HFF-Myc (cell line): ENCODE measurements around the gene S100A8.

Experiments
- DNase-seq: peaks from one replicate; pipeline ENCODE4 v3.0.0-alpha.2; 2011; ENCODE audit warnings: low read depth; ENCODE audit errors: extremely low read depth
- H3K4me3 ChIP-seq: replicated peaks from 2 replicates; pipeline ENCODE4 v1.5.1; 2011; ENCODE audit warnings: low read depth, mild to moderate bottlenecking, control low read depth, low read length
- CTCF ChIP-seq: IDR thresholded peaks from 2 replicates; pipeline ENCODE4 v1.5.1; 2012; ENCODE audit warnings: mild to moderate bottlenecking, low read depth, low read length, control low read depth; ENCODE audit errors: missing control alignments

Gene S100A8

DNA sequence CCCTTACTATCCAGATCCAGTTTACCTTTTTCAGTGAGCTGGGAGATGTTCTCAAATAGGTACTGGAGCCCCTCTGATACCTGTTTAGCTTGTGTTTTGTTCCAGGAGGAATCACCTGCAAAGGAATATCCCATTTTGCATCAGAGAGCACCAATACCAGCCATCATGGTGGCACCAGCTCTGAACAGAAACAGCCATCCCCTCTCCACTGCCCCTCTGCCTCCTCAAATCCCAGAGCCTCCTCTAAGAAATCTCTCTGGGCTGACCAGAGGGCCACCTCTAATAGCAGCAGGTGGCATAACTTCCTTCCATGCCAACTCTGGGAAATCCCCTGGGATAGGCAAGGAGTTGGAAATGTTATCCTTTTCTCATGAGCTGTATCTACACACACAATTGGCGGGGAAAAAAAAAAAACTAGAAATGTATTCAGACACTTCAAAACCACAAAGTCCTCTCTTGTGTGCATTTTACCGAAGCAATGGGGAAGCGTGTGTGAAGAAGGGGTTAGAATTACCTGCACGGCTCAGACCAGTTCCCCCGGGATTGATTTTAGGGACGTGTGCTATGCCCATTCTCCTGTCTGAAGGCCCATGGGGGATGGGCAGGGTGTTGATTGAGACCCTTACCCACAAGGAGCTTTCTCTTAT, 44.7 kb downstream of the S100A8 start:
- no peak for TF ChIP-seq CTCF
- no peak for DNase-seq

GRCh38 chr1:153345187-153346076, 45.4 kb downstream of the S100A8 start:
- no peak for TF ChIP-seq CTCF
- no peak for DNase-seq
- no peak overlapping the region for H3K4me3 ChIP-seq

More for the DNA sequence above, 44.7 kb downstream of the S100A8 start:
- no peak overlapping the region for H3K4me3 ChIP-seq

GRCh38 chr1:153344718-153345025, 46.2 kb downstream of the S100A8 start:
- DNase-seq: no peak

GRCh38 chr1:153343811-153344717, 46.8 kb downstream of the S100A8 start:
- no peak for TF ChIP-seq CTCF
- no peak overlapping the region for H3K4me3 ChIP-seq
- DNase-seq: no peak

More at GRCh38 chr1:153344718-153345025, 46.2 kb downstream of the S100A8 start:
- no peak for TF ChIP-seq CTCF
- no peak overlapping the region for H3K4me3 ChIP-seq

GRCh38 chr1:153343040-153343681, 47.7 kb downstream of the S100A8 start:
- H3K4me3 ChIP-seq: no peak overlapping the region
- no peak for TF ChIP-seq CTCF
- no peak for DNase-seq

DNA sequence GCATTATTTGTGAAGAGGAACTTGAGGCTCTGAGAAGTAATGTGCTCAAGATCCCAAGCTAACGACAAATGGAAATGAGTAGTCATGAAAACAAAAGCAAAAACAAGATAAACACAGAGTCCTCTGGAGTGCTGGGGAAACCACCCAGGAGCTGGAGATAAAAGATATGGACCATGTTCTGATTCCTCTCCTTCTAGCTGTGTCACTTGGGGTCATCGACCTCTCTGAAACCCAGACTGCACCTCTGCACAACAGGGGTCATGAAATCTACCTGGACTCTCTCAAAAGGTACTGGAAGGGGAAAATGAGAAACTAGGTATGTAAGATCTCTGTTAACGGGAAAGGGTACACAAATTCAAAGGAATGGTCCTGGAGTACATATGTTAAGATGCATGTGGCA, 48.7 kb downstream of the S100A8 start:
- no peak overlapping the region for H3K4me3 ChIP-seq
- DNase-seq: no peak
- no peak for TF ChIP-seq CTCF
